Adrenal gland (tissue), 5 donors: ENCODE data around the gene AFP.

Experiments
- POLR2A ChIP-seq, 2 donors: fragments of 450-650 bp; IDR thresholded peaks; one replicate each; pipeline ENCODE4 v1.6.1; 2017; ENCODE audit warnings: antibody characterized with exemption in 2 of 2, mild to moderate bottlenecking in 2 of 2, moderate library complexity in 1 of 2
- TF ChIP-seq, protein P1 (sequence below), 6 experiments: fragments of 450-650 bp in 4 of 6; fragments of 200-600 bp in 2 of 6; sonication (generic) in 1 of 6; IDR thresholded peaks; 1 replicate in 5 of 6; 2 replicates in 1 of 6; pipeline versions ENCODE4 v1.5.1 to v1.8.0; 2016 to 2021; ENCODE audit warnings: antibody characterized with exemption in 6 of 6, mild to moderate bottlenecking in 2 of 6, moderate library complexity in 1 of 6
- donor health status: DM: no; HTN: no; CAD: no.

DNA sequence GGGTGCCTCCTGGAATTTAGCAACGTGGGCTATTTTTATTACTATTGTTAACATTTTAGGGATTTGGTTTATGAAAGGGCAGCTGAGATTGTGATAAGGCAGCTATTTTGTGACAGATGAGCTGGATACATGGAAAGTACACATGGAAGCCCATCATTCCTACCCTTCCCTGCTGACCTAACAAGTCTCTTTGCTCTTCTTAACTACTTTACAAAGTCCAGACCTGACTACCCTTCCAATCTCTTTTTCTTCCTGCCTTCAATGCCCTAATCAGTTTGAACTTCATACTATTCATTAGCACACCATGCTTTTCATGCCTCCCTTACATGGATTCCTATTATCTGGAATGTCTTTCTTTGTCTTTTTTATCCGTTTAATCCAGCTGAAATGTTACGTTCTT, 9.4 kb upstream of the AFP start:
- TF ChIP-seq, protein P1, sequence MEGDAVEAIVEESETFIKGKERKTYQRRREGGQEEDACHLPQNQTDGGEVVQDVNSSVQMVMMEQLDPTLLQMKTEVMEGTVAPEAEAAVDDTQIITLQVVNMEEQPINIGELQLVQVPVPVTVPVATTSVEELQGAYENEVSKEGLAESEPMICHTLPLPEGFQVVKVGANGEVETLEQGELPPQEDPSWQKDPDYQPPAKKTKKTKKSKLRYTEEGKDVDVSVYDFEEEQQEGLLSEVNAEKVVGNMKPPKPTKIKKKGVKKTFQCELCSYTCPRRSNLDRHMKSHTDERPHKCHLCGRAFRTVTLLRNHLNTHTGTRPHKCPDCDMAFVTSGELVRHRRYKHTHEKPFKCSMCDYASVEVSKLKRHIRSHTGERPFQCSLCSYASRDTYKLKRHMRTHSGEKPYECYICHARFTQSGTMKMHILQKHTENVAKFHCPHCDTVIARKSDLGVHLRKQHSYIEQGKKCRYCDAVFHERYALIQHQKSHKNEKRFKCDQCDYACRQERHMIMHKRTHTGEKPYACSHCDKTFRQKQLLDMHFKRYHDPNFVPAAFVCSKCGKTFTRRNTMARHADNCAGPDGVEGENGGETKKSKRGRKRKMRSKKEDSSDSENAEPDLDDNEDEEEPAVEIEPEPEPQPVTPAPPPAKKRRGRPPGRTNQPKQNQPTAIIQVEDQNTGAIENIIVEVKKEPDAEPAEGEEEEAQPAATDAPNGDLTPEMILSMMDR (IDR thresholded peaks at IDR 0.05): no peak
- no peak for TF ChIP-seq POLR2A (IDR thresholded peaks at IDR 0.05)
